ENCODE measurements around the gene ZMIZ1.

The ZMIZ1 gene

DNA sequence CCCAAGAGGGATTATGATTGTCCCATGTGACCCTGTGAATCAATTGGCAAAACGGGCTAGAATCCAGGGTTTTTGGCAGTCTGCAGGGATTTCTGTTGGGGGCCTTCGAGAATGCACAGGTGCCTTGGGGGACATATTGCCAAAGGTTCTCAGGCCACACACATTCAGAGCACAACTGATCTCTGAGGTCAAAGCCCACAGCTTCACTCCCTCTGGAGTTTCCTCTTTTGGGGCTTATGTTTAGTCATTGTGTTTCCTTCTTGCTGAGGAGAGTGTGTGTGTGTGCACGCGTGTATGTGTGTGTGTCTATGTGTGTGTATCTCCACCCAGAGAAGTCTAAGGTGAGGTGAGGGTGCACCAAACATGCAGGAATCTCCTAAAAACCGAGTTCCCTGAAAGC, 287.3 kb downstream of the ZMIZ1 start:
- no peak for DNase-seq (ENCODE audit: low read depth)

GRCh38 chr10:79357180-79357579, 288.4 kb downstream of the ZMIZ1 start:
- DNase-seq (ENCODE audit: low read depth) = no peak

DNA sequence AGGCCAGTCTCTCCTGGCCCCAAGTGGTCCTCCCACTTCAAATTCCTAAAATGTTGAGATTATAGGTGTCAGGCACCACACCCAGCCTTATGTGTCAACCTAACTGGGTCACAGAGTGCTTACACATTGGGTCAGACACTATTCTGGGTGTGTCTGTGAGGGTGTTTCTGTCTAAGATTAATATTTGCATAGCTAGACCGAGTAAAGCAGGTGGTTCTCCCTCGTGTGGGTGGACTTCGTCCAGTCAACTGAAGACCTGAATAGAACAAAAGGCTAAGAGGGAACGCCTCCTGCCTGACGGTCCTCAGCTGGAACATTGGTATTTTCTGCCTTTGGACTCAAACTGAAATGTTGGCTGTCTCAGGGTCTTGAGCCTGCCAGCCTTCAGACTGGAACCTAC, 290.0 kb downstream of the ZMIZ1 start:
- DNase-seq (ENCODE audit: low read depth) = no peak

DNA sequence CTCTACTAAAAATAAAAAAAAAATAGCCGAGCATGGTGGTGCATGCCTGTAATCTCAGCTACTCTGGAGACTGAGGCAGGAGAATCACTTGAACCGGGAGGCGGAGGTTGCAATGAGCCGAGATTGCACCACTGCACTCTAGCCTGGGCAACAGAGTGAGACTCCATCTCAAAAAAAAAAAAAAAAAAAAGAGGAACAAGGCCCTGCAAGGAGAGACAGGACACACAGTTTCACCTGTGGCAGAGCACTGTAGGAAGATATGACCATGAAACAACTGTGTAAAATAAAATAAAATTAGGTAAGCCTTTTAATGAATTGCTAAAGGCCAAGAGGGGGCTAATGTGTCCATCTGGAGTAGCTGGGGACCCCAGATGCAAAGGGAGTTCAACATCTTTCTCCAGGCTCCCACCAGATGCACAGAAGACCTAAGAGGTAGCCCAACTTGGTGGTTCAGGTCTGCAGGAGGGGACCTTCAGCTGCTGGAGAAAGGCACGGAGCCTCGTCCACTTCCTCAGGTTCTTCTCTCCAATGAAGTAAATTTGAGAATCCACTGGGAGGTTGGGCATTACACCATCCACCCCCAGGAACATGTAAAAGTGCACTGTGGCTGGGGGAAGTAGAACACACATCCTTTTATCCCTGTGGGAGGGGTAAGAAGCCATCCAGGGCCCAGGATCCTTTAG, 291.2 kb downstream of the ZMIZ1 start:
- no peak for DNase-seq (ENCODE audit: low read depth)

- no peak for DNase-seq (ENCODE audit: low read depth)
These were observed 292.0 kb downstream of the ZMIZ1 start for GRCh38 chr10:79360499-79361342.

DNA sequence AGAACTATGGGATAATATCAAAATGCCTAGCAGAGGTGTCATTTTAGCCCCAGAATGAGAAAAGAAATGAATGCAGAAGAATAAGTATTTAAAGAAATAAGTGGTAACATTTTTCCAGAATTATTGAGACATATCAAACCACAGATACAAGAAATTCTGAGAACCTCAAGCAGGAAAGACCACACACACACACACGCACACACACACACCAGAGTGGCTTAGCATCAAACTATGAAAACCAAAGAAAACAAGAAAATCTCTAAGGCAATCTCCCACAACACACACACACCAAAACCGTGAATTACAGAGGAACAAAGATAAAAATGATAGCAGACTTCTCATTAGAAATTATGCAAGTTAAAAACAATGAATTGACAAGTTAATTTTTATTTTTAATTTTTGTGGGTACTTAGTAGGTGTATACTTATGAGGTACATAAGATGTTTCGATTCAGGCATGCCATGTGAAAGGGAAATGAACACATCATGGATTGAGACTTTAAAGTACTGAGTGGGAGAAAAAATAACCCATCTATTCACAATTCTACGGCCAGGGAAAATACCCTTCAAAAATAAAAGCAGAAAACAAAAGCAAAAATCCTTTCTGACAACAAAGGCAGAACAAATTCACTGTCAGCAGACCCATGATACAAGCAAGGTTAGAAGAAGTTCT, 293.1 kb downstream of the ZMIZ1 start:
- no peak for DNase-seq (ENCODE audit: low read depth)
